Measurements from ENCODE around the gene PTPRD. TPM values are rescaled to one million over a fixed set of nuclear protein-coding genes. Genes with fewer than 3 reads are reported as not detected.

PTPRD gene
- total and polyA plus RNA-seq, 9 of the 15 experiments (the other 6 are each of a cell fraction or from before 2014, with no cell fraction given) = 0.11 TPM; not detected in 8

- BruUV-seq (replicated peaks) = no TSS peak
- H3K79me2 ChIP-seq (ENCODE audit: control insufficient read depth, insufficient read depth, low read length) = no peaks in the 10 kb centered on the region
- 8% methylated on average over 1 of the region's 1 CpG for WGBS (ENCODE audit: insufficient coverage, low coverage, missing lambda C conversion rate)
- H3K36me3 ChIP-seq (ENCODE audit: control insufficient read depth, insufficient read depth, low read length) = no peaks in the 10 kb centered on the region
- H3K27me3 ChIP-seq (ENCODE audit: control insufficient read depth in 2 of 2, insufficient read depth in 2 of 2, low read length in 2 of 2) = no peaks in the 10 kb centered on the region
- in situ Hi-C loops (cut with MboI) = no loop called here
- no peak overlapping the region for H3K27ac ChIP-seq (ENCODE audit: extremely low read depth, low read depth, low read length)
- intact Hi-C loops (cut with micrococcal nuclease) = no loop called here
- H2AFZ ChIP-seq (ENCODE audit: low read depth, low read length) = no peak overlapping the region
- no peaks in the 10 kb centered on the region for H4K20me1 ChIP-seq (replicated peaks; ENCODE audit: control insufficient read depth, insufficient read depth, low read length)
- DNase-seq (ENCODE audit: extremely low read depth in 1 of 4, low spot score in 3 of 4) (no peak), FAIRE-seq (no peak), ATAC-seq (no peak)
- no peaks in the 10 kb centered on the region for H3K9me1 ChIP-seq (ENCODE audit: control insufficient read depth, insufficient read depth, low read length)
- ChIA-PET CTCF (ENCODE audit: low intra/inter-chr PET ratio) (no interaction called here), POLR2A (no interaction called here)
- no peaks in the 10 kb centered on the region for H3K9me3 ChIP-seq (replicated peaks; ENCODE audit: control insufficient read depth, insufficient read depth, low read depth, low read length)
- no peaks in the 10 kb centered on the region for H3K4me1 ChIP-seq (replicated peaks in 1 of 2; ENCODE audit: control insufficient read depth in 2 of 2, insufficient read depth in 2 of 2, low read length in 2 of 2)
- no peak overlapping the region for H3K4me2 ChIP-seq (ENCODE audit: insufficient read depth, low read length)
- no peak overlapping the region for H3K9ac ChIP-seq (ENCODE audit: insufficient read depth in 1 of 2, low read depth in 2 of 2, low read length in 2 of 2)
- H3K4me3 ChIP-seq = no peak overlapping the region
- TF ChIP-seq TEAD4 (IDR thresholded peaks at IDR 0.05; ENCODE audit: low read length) (no peak), TEAD4 (CRISPR knock-in tag; IDR thresholded peaks at IDR 0.05; ENCODE audit: borderline replicate concordance) (no peak), RBM14 (IDR thresholded peaks at IDR 0.05; ENCODE audit: borderline replicate concordance, insufficient read depth, low read depth, low read length) (no peak), ZNF175 (CRISPR knock-in tag; IDR thresholded peaks at IDR 0.05; ENCODE audit: low read depth) (no peak), NCOA2 (IDR thresholded peaks at IDR 0.05; ENCODE audit: partially characterized antibody in 2 of 2) (no peak), L3MBTL2 (IDR thresholded peaks at IDR 0.05) (no peak), CUX1 (CRISPR knock-in tag; IDR thresholded peaks at IDR 0.05) (no peak), ZEB2 (IDR thresholded peaks at IDR 0.05) (no peak), SREBF1 (IDR thresholded peaks at IDR 0.05; ENCODE audit: borderline replicate concordance, low read depth, low read length) (no peak), BMI1 (IDR thresholded peaks at IDR 0.05; ENCODE audit: low read length) (no peak)
- TF ChIP-seq, protein P1, sequence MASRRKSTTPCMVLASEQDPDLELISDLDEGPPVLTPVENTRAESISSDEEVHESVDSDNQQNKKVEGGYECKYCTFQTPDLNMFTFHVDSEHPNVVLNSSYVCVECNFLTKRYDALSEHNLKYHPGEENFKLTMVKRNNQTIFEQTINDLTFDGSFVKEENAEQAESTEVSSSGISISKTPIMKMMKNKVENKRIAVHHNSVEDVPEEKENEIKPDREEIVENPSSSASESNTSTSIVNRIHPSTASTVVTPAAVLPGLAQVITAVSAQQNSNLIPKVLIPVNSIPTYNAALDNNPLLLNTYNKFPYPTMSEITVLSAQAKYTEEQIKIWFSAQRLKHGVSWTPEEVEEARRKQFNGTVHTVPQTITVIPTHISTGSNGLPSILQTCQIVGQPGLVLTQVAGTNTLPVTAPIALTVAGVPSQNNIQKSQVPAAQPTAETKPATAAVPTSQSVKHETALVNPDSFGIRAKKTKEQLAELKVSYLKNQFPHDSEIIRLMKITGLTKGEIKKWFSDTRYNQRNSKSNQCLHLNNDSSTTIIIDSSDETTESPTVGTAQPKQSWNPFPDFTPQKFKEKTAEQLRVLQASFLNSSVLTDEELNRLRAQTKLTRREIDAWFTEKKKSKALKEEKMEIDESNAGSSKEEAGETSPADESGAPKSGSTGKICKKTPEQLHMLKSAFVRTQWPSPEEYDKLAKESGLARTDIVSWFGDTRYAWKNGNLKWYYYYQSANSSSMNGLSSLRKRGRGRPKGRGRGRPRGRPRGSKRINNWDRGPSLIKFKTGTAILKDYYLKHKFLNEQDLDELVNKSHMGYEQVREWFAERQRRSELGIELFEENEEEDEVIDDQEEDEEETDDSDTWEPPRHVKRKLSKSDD (conservative IDR thresholded peaks at IDR 0.05; ENCODE audit: low read length) = no peak
- TF ChIP-seq, protein P2, sequence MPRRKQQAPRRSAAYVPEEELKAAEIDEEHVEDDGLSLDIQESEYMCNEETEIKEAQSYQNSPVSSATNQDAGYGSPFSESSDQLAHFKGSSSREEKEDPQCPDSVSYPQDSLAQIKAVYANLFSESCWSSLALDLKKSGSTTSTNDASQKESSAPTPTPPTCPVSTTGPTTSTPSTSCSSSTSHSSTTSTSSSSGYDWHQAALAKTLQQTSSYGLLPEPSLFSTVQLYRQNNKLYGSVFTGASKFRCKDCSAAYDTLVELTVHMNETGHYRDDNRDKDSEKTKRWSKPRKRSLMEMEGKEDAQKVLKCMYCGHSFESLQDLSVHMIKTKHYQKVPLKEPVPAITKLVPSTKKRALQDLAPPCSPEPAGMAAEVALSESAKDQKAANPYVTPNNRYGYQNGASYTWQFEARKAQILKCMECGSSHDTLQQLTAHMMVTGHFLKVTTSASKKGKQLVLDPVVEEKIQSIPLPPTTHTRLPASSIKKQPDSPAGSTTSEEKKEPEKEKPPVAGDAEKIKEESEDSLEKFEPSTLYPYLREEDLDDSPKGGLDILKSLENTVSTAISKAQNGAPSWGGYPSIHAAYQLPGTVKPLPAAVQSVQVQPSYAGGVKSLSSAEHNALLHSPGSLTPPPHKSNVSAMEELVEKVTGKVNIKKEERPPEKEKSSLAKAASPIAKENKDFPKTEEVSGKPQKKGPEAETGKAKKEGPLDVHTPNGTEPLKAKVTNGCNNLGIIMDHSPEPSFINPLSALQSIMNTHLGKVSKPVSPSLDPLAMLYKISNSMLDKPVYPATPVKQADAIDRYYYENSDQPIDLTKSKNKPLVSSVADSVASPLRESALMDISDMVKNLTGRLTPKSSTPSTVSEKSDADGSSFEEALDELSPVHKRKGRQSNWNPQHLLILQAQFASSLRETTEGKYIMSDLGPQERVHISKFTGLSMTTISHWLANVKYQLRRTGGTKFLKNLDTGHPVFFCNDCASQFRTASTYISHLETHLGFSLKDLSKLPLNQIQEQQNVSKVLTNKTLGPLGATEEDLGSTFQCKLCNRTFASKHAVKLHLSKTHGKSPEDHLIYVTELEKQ (CRISPR knock-in tag; IDR thresholded peaks at IDR 0.05) = no peak
Observed at GRCh38 chr9:8534828-8535227, 2078.0 kb downstream of the PTPRD start.
